HEK293 (cell line): ENCODE measurements around the gene C14orf119.
A peak's percentile ranks its signal among the peaks of the same experiment; 100 is the strongest.

Source experiments
- EGR2 ChIP-seq: fragments of 450-650 bp; formaldehyde crosslinking; IDR thresholded peaks from 2 replicates; pipeline ENCODE4 v1.5.1; 2016; ENCODE audit warnings: low read depth, missing biosample characterization, missing genetic modification characterization
- GLIS2 ChIP-seq: fragments of 450-650 bp; formaldehyde crosslinking; IDR thresholded peaks from 2 replicates; pipeline ENCODE4 v1.5.1; 2016; ENCODE audit warnings: missing biosample characterization, missing genetic modification characterization
- KLF8 ChIP-seq: fragments of 450-650 bp; formaldehyde crosslinking; IDR thresholded peaks from 2 replicates; pipeline ENCODE4 v1.5.1; 2016; ENCODE audit warnings: missing biosample characterization, missing genetic modification characterization
- SP7 ChIP-seq: fragments of 450-650 bp; formaldehyde crosslinking; IDR thresholded peaks from 2 replicates; pipeline ENCODE4 v1.5.1; 2016; ENCODE audit warnings: missing biosample characterization, missing genetic modification characterization
- TRIM28 ChIP-seq: IDR thresholded peaks from 2 replicates; pipeline ENCODE4 v1.6.1; 2011; ENCODE audit warnings: low read length, control low read depth, borderline replicate concordance
- ZBTB20 ChIP-seq: fragments of 450-650 bp; formaldehyde crosslinking; IDR thresholded peaks from 2 replicates; pipeline ENCODE4 v1.5.1; 2016; ENCODE audit warnings: missing biosample characterization, missing genetic modification characterization
- ZBTB48 ChIP-seq: fragments of 450-650 bp; formaldehyde crosslinking; IDR thresholded peaks from 2 replicates; pipeline ENCODE4 v1.5.1; 2016; ENCODE audit warnings: missing biosample characterization, missing genetic modification characterization
- ZBTB8A ChIP-seq: fragments of 450-650 bp; formaldehyde crosslinking; IDR thresholded peaks from 2 replicates; pipeline ENCODE4 v1.5.1; 2016; ENCODE audit warnings: missing biosample characterization, missing genetic modification characterization
- ZFHX2 ChIP-seq: fragments of 450-650 bp; formaldehyde crosslinking; conservative IDR thresholded peaks from 2 replicates; pipeline ENCODE4 v1.5.1; 2016; ENCODE audit warnings: missing biosample characterization, missing genetic modification characterization
- ZNF112 ChIP-seq: fragments of 450-650 bp; formaldehyde crosslinking; IDR thresholded peaks from 2 replicates; pipeline ENCODE4 v1.5.0; 2017; ENCODE audit warnings: missing biosample characterization, missing genetic modification characterization
- ZNF221 ChIP-seq: fragments of 450-650 bp; formaldehyde crosslinking; IDR thresholded peaks from 2 replicates; pipeline ENCODE4 v1.5.1; 2017; ENCODE audit warnings: missing biosample characterization, missing genetic modification characterization, borderline replicate concordance
- ZNF266 ChIP-seq: fragments of 450-650 bp; formaldehyde crosslinking; IDR thresholded peaks from 2 replicates; pipeline ENCODE4 v1.5.1; 2016; ENCODE audit warnings: missing biosample characterization, missing genetic modification characterization, low read depth
- ZNF335 ChIP-seq: fragments of 450-650 bp; formaldehyde crosslinking; conservative IDR thresholded peaks from 2 replicates; pipeline ENCODE4 v1.5.1; 2016; ENCODE audit warnings: missing biosample characterization, missing genetic modification characterization
- ZNF37A ChIP-seq: fragments of 450-650 bp; IDR thresholded peaks from 2 replicates; pipeline ENCODE4 v1.5.1; 2018; ENCODE audit warnings: missing biosample characterization, missing genetic modification characterization
- ZNF48 ChIP-seq: fragments of 450-650 bp; formaldehyde crosslinking; IDR thresholded peaks from 2 replicates; pipeline ENCODE4 v1.5.1; 2016; ENCODE audit warnings: missing biosample characterization, missing genetic modification characterization
- TF ChIP-seq, protein P1 (sequence below): fragments of 450-650 bp; formaldehyde crosslinking; IDR thresholded peaks from 2 replicates; pipeline ENCODE4 v1.5.1; 2016; ENCODE audit warnings: missing biosample characterization, missing genetic modification characterization
- TF ChIP-seq, protein P2 (sequence below): fragments of 450-650 bp; formaldehyde crosslinking; IDR thresholded peaks from 2 replicates; pipeline ENCODE4 v1.5.1; 2017; ENCODE audit warnings: missing biosample characterization, missing genetic modification characterization
- TF ChIP-seq, protein P3 (sequence below): fragments of 450-650 bp; IDR thresholded peaks from 2 replicates; pipeline ENCODE4 v1.5.1; 2018; ENCODE audit warnings: missing biosample characterization, missing genetic modification characterization
- TF ChIP-seq, protein P4 (sequence below): fragments of 450-650 bp; formaldehyde crosslinking; IDR thresholded peaks from 2 replicates; pipeline ENCODE4 v1.5.1; 2016; ENCODE audit warnings: missing biosample characterization, missing genetic modification characterization
- TF ChIP-seq, protein P5 (sequence below): fragments of 450-650 bp; formaldehyde crosslinking; IDR thresholded peaks from 2 replicates; pipeline ENCODE4 v1.5.1; 2016; ENCODE audit warnings: missing biosample characterization, missing genetic modification characterization, borderline replicate concordance
- TF ChIP-seq, protein P6 (sequence below): fragments of 450-650 bp; formaldehyde crosslinking; IDR thresholded peaks from 2 replicates; pipeline ENCODE4 v1.5.1; 2016; ENCODE audit warnings: missing biosample characterization, missing genetic modification characterization
- TF ChIP-seq, protein P7 (sequence below): fragments of 450-650 bp; formaldehyde crosslinking; IDR thresholded peaks from 2 replicates; pipeline ENCODE4 v1.5.1; 2016; ENCODE audit warnings: missing biosample characterization, missing genetic modification characterization
- TF ChIP-seq, protein P8 (sequence below): fragments of 450-650 bp; formaldehyde crosslinking; IDR thresholded peaks from 2 replicates; pipeline ENCODE4 v1.5.1; 2016; ENCODE audit warnings: missing biosample characterization, missing genetic modification characterization

C14orf119 gene

DNA sequence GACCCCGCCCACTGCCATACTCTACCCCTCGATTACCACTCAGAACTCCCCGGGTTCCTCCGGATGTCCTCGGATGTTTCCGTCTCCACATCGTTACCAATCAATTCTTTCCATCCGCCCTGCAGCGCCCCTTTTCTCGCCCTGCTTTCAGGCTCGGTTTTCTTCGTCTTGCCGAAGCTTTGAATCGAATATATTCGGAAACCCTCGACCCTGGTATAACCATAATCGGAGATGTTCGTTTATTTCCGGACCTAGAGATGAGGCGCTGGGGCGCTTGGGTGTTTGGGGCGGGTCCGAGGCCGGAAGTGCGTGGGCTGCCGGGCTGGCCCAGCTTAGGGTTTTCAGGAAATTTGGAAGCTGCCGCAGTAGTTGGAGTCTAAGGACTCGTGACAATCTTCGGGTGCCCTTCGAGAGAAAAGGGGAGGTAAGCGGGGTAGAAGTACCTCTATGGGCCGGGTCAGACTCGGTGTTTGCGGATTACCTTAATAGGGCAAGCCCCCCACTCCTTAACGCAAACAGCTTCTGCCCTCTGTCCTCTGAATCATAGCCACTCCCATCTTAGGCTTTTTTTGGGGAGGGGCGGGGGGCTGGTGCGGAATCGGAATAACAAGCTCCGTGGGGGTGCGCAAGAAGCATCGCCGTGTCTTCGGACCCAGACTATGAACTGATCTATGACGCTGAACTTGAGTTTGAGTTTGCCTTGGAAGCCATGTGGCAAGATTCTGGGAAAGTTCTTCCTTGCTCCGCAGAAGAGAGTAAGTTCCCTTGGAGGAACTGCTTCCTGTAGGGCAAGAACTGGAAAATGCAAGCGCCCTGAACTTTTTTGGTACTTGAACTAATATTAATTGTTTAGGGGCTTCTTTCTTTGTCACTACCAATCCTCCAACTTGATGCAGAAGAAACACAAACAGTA lies at the start of gene C14orf119 (continued):
- TF ChIP-seq, protein P1, sequence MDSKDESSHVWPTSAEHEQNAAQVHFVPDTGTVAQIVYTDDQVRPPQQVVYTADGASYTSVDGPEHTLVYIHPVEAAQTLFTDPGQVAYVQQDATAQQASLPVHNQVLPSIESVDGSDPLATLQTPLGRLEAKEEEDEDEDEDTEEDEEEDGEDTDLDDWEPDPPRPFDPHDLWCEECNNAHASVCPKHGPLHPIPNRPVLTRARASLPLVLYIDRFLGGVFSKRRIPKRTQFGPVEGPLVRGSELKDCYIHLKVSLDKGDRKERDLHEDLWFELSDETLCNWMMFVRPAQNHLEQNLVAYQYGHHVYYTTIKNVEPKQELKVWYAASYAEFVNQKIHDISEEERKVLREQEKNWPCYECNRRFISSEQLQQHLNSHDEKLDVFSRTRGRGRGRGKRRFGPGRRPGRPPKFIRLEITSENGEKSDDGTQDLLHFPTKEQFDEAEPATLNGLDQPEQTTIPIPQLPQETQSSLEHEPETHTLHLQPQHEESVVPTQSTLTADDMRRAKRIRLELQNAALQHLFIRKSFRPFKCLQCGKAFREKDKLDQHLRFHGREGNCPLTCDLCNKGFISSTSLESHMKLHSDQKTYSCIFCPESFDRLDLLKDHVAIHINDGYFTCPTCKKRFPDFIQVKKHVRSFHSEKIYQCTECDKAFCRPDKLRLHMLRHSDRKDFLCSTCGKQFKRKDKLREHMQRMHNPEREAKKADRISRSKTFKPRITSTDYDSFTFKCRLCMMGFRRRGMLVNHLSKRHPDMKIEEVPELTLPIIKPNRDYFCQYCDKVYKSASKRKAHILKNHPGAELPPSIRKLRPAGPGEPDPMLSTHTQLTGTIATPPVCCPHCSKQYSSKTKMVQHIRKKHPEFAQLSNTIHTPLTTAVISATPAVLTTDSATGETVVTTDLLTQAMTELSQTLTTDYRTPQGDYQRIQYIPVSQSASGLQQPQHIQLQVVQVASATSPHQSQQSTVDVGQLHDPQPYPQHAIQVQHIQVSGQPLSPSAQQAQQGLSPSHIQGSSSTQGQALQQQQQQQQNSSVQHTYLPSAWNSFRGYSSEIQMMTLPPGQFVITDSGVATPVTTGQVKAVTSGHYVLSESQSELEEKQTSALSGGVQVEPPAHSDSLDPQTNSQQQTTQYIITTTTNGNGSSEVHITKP (tag by site-specific recombination), result peak; percentile 94
- TF ChIP-seq ZBTB48 (tag by site-specific recombination), result 0 out of 2 replicates have a peak, but pooled peaks have one; percentile 33
- TF ChIP-seq ZNF335 (tag by site-specific recombination), result no peak; the same call in 1 of the 2 replicates
- TF ChIP-seq, protein P2, sequence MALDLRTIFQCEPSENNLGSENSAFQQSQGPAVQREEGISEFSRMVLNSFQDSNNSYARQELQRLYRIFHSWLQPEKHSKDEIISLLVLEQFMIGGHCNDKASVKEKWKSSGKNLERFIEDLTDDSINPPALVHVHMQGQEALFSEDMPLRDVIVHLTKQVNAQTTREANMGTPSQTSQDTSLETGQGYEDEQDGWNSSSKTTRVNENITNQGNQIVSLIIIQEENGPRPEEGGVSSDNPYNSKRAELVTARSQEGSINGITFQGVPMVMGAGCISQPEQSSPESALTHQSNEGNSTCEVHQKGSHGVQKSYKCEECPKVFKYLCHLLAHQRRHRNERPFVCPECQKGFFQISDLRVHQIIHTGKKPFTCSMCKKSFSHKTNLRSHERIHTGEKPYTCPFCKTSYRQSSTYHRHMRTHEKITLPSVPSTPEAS, result no peak
- no peak for TF ChIP-seq TRIM28
- TF ChIP-seq ZNF37A, result no peak
- TF ChIP-seq, protein P3, sequence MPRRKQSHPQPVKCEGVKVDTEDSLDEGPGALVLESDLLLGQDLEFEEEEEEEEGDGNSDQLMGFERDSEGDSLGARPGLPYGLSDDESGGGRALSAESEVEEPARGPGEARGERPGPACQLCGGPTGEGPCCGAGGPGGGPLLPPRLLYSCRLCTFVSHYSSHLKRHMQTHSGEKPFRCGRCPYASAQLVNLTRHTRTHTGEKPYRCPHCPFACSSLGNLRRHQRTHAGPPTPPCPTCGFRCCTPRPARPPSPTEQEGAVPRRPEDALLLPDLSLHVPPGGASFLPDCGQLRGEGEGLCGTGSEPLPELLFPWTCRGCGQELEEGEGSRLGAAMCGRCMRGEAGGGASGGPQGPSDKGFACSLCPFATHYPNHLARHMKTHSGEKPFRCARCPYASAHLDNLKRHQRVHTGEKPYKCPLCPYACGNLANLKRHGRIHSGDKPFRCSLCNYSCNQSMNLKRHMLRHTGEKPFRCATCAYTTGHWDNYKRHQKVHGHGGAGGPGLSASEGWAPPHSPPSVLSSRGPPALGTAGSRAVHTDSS (tag by site-specific recombination), result no peak
- no peak for TF ChIP-seq SP7 (tag by site-specific recombination)
- TF ChIP-seq, protein P4, sequence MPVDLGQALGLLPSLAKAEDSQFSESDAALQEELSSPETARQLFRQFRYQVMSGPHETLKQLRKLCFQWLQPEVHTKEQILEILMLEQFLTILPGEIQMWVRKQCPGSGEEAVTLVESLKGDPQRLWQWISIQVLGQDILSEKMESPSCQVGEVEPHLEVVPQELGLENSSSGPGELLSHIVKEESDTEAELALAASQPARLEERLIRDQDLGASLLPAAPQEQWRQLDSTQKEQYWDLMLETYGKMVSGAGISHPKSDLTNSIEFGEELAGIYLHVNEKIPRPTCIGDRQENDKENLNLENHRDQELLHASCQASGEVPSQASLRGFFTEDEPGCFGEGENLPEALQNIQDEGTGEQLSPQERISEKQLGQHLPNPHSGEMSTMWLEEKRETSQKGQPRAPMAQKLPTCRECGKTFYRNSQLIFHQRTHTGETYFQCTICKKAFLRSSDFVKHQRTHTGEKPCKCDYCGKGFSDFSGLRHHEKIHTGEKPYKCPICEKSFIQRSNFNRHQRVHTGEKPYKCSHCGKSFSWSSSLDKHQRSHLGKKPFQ (tag by site-specific recombination), result no peak
- peak; percentile 66; the same call in 1 of the 2 replicates for TF ChIP-seq KLF8
- TF ChIP-seq, protein P5, sequence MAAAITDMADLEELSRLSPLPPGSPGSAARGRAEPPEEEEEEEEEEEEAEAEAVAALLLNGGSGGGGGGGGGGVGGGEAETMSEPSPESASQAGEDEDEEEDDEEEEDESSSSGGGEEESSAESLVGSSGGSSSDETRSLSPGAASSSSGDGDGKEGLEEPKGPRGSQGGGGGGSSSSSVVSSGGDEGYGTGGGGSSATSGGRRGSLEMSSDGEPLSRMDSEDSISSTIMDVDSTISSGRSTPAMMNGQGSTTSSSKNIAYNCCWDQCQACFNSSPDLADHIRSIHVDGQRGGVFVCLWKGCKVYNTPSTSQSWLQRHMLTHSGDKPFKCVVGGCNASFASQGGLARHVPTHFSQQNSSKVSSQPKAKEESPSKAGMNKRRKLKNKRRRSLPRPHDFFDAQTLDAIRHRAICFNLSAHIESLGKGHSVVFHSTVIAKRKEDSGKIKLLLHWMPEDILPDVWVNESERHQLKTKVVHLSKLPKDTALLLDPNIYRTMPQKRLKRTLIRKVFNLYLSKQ, result no peak
- TF ChIP-seq, protein P6, sequence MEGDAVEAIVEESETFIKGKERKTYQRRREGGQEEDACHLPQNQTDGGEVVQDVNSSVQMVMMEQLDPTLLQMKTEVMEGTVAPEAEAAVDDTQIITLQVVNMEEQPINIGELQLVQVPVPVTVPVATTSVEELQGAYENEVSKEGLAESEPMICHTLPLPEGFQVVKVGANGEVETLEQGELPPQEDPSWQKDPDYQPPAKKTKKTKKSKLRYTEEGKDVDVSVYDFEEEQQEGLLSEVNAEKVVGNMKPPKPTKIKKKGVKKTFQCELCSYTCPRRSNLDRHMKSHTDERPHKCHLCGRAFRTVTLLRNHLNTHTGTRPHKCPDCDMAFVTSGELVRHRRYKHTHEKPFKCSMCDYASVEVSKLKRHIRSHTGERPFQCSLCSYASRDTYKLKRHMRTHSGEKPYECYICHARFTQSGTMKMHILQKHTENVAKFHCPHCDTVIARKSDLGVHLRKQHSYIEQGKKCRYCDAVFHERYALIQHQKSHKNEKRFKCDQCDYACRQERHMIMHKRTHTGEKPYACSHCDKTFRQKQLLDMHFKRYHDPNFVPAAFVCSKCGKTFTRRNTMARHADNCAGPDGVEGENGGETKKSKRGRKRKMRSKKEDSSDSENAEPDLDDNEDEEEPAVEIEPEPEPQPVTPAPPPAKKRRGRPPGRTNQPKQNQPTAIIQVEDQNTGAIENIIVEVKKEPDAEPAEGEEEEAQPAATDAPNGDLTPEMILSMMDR (tag by site-specific recombination), result no peak
- peak; percentile 38; the same call in 1 of the 2 replicates for TF ChIP-seq EGR2 (tag by site-specific recombination)
- no peak for TF ChIP-seq GLIS2 (tag by site-specific recombination)
- peak; percentile 93 for TF ChIP-seq ZBTB20 (tag by site-specific recombination)
- no peak for TF ChIP-seq ZNF112
- TF ChIP-seq ZNF266 (tag by site-specific recombination), result no peak
- peak; percentile 52 for TF ChIP-seq ZFHX2
- TF ChIP-seq, protein P7, sequence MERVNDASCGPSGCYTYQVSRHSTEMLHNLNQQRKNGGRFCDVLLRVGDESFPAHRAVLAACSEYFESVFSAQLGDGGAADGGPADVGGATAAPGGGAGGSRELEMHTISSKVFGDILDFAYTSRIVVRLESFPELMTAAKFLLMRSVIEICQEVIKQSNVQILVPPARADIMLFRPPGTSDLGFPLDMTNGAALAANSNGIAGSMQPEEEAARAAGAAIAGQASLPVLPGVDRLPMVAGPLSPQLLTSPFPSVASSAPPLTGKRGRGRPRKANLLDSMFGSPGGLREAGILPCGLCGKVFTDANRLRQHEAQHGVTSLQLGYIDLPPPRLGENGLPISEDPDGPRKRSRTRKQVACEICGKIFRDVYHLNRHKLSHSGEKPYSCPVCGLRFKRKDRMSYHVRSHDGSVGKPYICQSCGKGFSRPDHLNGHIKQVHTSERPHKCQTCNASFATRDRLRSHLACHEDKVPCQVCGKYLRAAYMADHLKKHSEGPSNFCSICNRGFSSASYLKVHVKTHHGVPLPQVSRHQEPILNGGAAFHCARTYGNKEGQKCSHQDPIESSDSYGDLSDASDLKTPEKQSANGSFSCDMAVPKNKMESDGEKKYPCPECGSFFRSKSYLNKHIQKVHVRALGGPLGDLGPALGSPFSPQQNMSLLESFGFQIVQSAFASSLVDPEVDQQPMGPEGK (tag by site-specific recombination), result peak; percentile 90
- peak; percentile 64 for TF ChIP-seq ZBTB8A (tag by site-specific recombination)
- TF ChIP-seq ZNF221 (tag by site-specific recombination), result no peak
- no peak for TF ChIP-seq ZNF48 (tag by site-specific recombination)
- TF ChIP-seq, protein P8, sequence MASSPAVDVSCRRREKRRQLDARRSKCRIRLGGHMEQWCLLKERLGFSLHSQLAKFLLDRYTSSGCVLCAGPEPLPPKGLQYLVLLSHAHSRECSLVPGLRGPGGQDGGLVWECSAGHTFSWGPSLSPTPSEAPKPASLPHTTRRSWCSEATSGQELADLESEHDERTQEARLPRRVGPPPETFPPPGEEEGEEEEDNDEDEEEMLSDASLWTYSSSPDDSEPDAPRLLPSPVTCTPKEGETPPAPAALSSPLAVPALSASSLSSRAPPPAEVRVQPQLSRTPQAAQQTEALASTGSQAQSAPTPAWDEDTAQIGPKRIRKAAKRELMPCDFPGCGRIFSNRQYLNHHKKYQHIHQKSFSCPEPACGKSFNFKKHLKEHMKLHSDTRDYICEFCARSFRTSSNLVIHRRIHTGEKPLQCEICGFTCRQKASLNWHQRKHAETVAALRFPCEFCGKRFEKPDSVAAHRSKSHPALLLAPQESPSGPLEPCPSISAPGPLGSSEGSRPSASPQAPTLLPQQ (tag by site-specific recombination), result peak; percentile 62; the same call in 1 of the 2 replicates
